Activated gamma-delta T cell treated with Interleukin-2 at 50 U/mL for 16 hours (primary cell): ENCODE measurements around the gene CES2.
A peak's percentile ranks its signal among the peaks of the same experiment; 100 is the strongest.
"Not testable (repeated sequence)": the region's sequence is repeated elsewhere in the genome, so short reads cannot be mapped to it uniquely, and the experiment has no call there.

Source experiments
- DNase-seq: peaks from one replicate; pipeline ENCODE4 v3.0.0-alpha.2; 2020

CES2 gene

GRCh38 chr16:66935314-66936011 is at the start of gene CES2:
Gene CES2, plus strand, starts transcription at chr16:66935516. Its CDS starts 120 bp downstream, at chr16:66935636.
- no peak for DNase-seq

- no peak for DNase-seq
Observed at GRCh38 chr16:66886321-66886720, 49.0 kb upstream of the CES2 start.

- DNase-seq, result no peak
Observed at GRCh38 chr16:66886914-66887313, 48.4 kb upstream of the CES2 start.

GRCh38 chr16:66888647-66889615 is 46.4 kb upstream of the CES2 start:
- DNase-seq, result no peak

- no peak for DNase-seq
Observed at GRCh38 chr16:66889622-66890021, 45.7 kb upstream of the CES2 start.

- no peak for DNase-seq
Observed at GRCh38 chr16:66890799-66891198, 44.5 kb upstream of the CES2 start.

GRCh38 chr16:66891360-66891759 is 44.0 kb upstream of the CES2 start:
- DNase-seq, result no peak

- DNase-seq, result no peak
Observed at GRCh38 chr16:66891797-66892196, 43.5 kb upstream of the CES2 start.

GRCh38 chr16:66894055-66894454 is 41.3 kb upstream of the CES2 start:
- DNase-seq, result no peak

- peak; percentile 38 for DNase-seq
Observed at GRCh38 chr16:66894948-66895688, 40.2 kb upstream of the CES2 start.

- no peak for DNase-seq
Observed at GRCh38 chr16:66895689-66895979, 39.7 kb upstream of the CES2 start.

GRCh38 chr16:66895999-66896398 is 39.3 kb upstream of the CES2 start:
- no peak for DNase-seq

- DNase-seq, result not testable (repeated sequence)
Observed at GRCh38 chr16:66896682-66897081, 38.6 kb upstream of the CES2 start.

- no peak for DNase-seq
Observed at GRCh38 chr16:66898207-66898606, 37.1 kb upstream of the CES2 start.

GRCh38 chr16:66898933-66899309 is 36.4 kb upstream of the CES2 start:
- no peak for DNase-seq

GRCh38 chr16:66899310-66899944 is 35.9 kb upstream of the CES2 start:
- DNase-seq, result no peak

- DNase-seq, result no peak
Observed at GRCh38 chr16:66899945-66900710, 35.2 kb upstream of the CES2 start.

GRCh38 chr16:66900721-66901441 is 34.4 kb upstream of the CES2 start:
- no peak for DNase-seq

- no peak for DNase-seq
Observed at GRCh38 chr16:66901626-66902025, 33.7 kb upstream of the CES2 start.

GRCh38 chr16:66902648-66903543 is 32.4 kb upstream of the CES2 start:
- DNase-seq, result no peak
